Mesodermal cell (in vitro differentiated cells): ENCODE data around the gene ZCWPW1.
"Not testable (repeated sequence)": the region's sequence is repeated elsewhere in the genome, so short reads cannot be mapped to it uniquely, and the experiment has no call there.

ENCODE experiments used
- H3K27ac ChIP-seq: 2 replicates; pipeline ENCODE4 v1.7.0; 2013; ENCODE audit warnings: mild to moderate bottlenecking, low read depth, low read length, moderate library complexity; ENCODE audit not compliant: severe bottlenecking
- H3K36me3 ChIP-seq: 2 replicates; pipeline ENCODE4 v1.7.1; 2013; ENCODE audit warnings: mild to moderate bottlenecking, low read length, moderate library complexity; ENCODE audit not compliant: control insufficient read depth, insufficient read depth
- H3K4me1 ChIP-seq: one replicate; pipeline ENCODE4 v1.7.1; 2013; ENCODE audit warnings: mild to moderate bottlenecking, low read length; ENCODE audit not compliant: insufficient read depth, control insufficient read depth, poor library complexity, severe bottlenecking
- H3K4me3 ChIP-seq: 2 replicates; pipeline ENCODE4 v1.7.0; 2013; ENCODE audit warnings: low read length, control low read depth, mild to moderate bottlenecking; ENCODE audit not compliant: insufficient read depth, poor library complexity, severe bottlenecking; ENCODE audit errors: extremely low read depth
- H3K9me3 ChIP-seq: 2 replicates; pipeline ENCODE4 v1.7.1; 2013; ENCODE audit warnings: mild to moderate bottlenecking, low read length, moderate library complexity; ENCODE audit not compliant: control insufficient read depth
- WGBS, 2 experiments: methylation state at CpG; one replicate each; pipeline ENCODE4 v1.1.5; 2013; ENCODE audit warnings: missing lambda C conversion rate in 2 of 2; ENCODE audit not compliant: insufficient coverage in 2 of 2; 5-methylcytosine and 5-hydroxymethylcytosine counted together

The ZCWPW1 gene

DNA sequence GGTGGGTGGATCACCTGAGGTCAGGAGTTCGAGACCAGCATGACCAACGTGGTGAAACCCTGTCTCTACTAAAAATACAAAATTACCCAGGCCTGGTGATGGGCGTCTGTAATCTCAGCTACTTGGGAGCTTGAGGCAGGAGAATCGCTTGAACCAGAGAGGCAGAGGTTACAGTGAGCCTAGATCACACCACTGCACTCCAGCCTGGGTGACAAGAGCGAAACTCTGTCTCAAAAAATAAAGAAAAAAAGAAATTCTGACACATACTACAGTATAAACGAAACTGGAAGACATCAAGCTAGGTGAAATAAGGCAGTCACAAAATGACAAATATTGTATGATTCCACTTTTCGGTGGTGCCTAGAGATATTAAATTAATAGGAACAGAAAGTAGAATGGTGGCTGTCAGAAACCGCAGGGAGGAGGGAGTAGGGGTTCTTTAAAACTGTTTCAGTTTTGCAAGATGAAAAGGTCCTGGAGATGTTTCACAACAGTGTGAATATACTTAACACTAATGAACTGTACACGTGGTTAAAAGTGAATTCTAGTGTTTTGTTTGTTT is 32.0 kb downstream of the ZCWPW1 start:
- 90 to 97% methylated on average over 4 to 6 of the region's 9 CpGs for WGBS, 2 experiments

DNA sequence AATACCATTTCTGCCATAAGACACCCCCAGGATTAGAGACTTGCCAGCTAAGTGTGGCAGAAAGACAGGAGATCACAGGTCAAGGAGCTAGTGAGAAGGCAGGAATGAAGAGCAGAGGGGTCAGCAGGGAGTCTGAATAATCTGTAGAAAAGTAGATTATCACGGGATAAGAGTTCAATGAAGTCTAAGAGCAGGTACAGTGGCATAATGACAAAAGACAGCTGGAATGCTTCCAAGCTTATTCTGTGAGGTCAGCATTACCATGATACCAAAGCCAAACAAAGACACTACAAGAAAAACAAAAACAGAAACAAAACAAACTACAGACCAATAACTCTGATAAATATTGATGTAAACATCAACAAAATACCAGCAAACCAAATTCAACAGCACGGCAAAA is 34.4 kb downstream of the ZCWPW1 start:
- Histone ChIP-seq H3K27ac (no peak overlapping the region), H3K4me3 (no peak overlapping the region), H3K4me1 (no peaks in the 10 kb centered on the region), H3K9me3 (no peaks in the 10 kb centered on the region), H3K36me3 (no peaks in the 10 kb centered on the region)
- WGBS, 2 experiments: 88% methylated on average over 1 of the region's 2 CpGs; no CpG with 5 or more reads in 1 of the 2 experiments

More for the DNA sequence above, 32.0 kb downstream of the ZCWPW1 start:
- H3K36me3 ChIP-seq: no peaks in the 10 kb centered on the region
- no peaks in the 10 kb centered on the region for H3K4me1 ChIP-seq
- H3K4me3 ChIP-seq: no peak overlapping the region
- no peak overlapping the region for H3K27ac ChIP-seq
- H3K9me3 ChIP-seq: no peaks in the 10 kb centered on the region

DNA sequence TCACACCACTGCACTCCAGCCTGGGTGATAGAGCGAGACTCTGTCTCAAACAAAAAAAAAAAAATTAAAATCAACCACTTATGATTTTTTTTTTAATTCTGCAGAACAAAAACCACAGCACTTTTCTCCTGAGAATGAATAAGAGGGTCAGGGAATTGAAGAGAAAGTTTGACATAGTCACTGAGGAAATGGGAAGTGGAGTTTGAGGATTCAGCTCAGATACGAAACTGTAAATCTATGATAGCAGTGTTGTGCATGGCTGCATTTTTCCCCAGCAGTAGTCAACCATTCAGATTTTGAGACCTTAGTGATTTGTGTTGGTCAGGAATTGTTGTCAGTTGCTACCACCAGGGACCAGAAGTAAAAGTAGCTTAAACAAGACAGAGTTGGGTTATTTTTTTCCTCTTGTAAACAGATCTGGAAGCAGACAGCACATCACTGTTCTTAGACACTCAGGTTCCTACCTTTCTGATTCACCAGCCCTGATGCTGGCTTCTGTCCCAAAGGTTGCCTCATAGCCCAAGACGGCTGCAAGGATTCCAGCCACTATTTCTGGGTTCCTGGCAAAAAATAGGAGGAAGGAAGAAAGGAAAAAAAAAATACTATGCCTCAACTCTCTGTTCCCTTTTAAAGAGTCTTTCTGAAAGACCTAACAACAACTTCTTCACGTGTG is 35.1 kb downstream of the ZCWPW1 start:
- no peaks in the 10 kb centered on the region for H3K36me3 ChIP-seq
- no peak overlapping the region for H3K27ac ChIP-seq
- H3K9me3 ChIP-seq: no peaks in the 10 kb centered on the region
- 75 to 100% methylated on average over 1 of the region's 4 CpGs for WGBS, 2 experiments
- H3K4me1 ChIP-seq: no peaks in the 10 kb centered on the region
- H3K4me3 ChIP-seq: no peak overlapping the region

DNA sequence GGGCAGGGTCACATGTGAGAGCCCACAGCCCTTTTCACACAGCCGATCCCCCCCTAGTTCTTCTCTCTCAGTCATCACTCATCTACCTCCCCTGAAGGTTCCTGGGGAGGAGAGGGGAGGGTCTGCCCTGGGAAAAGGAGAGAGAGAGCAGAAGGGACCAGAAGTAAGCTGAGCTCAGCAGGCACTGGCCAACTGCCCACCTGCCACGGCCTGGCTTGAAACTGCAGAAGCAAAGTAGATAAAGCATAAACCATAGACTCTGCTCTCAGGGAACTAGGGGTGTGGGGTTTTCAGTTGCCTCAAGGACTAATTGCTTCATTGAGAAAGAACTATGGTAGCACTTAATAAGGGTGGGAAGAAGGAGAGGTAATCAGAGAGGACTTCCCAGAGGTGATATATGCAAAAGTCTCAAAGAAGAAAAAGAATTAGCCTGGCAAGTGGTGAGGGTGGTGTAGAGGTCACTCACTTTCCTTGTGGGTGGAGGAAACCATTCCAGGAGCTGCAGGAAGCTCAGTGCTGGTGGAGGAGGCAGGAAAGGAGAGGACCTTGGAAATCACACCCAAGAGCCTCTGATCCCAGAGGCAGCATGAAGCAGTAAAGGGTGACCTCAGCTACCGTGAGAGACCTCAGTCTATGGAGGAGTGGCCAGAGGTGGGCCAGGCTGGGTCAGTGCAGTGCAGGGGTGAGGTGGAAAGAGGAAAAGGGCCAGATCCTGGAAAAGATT is 38.1 kb downstream of the ZCWPW1 start:
- Histone ChIP-seq H3K27ac (no peak overlapping the region), H3K9me3 (no peaks in the 10 kb centered on the region), H3K4me3 (no peak overlapping the region), H3K4me1 (no peaks in the 10 kb centered on the region), H3K36me3 (no peaks in the 10 kb centered on the region)
- WGBS, 2 experiments: 80 to 81% methylated on average over 1 to 2 of the region's 3 CpGs

DNA sequence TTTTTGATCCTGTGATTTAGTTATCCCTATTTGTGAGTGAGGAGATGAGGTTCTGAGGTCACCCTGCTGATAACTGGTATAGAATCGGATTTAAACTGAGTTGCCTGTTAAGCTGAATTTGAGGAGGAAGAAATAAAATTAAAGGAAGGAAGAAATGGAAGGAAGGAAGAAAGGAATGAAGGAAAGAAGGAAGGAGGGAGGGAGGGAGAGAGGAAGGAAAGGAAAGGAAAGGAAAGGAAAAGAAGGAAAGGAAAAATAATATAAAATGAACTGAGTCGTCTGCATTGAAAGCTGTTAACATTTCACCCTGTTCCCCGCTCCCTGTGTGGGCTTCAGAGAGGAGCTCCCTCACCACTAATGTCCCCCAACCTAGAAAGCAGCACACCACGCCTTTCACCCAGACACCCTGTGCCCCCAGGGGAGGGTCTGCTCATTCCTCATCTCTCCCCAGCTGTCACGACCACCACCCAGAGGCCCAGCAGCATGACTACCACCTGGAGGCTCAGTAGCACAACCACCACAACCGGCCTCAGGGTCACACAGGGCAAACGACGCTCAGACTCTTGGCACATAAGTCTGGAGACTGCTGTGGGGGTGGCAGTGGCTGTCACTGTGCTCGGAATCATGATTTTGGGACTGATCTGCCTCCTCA is 38.9 kb downstream of the ZCWPW1 start:
- H3K4me1 ChIP-seq: no peaks in the 10 kb centered on the region
- H3K27ac ChIP-seq: no peak overlapping the region
- no peaks in the 10 kb centered on the region for H3K9me3 ChIP-seq
- no peak overlapping the region for H3K4me3 ChIP-seq
- WGBS, 2 experiments: 71 to 89% methylated on average over 6 to 8 of the region's 9 CpGs
- no peaks in the 10 kb centered on the region for H3K36me3 ChIP-seq

DNA sequence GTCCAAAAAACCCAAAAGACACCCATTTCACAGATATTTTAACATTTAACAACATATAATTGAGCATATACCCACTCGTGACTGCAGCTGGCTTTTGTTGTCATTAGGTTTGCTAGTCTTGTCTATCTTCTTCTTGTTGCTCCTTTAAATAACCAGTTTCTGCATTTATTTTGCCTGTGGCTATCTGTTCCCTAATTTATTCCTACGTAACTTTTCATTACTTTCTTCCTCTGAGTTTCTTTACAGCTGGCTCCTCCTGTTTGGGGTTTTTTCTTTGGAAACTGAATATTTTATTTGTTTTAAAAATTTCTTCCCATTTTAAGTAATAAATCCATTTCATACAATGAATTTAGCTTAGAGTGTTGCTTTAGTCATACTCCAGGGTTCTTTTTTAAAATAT is 40.8 kb downstream of the ZCWPW1 start:
- H3K9me3 ChIP-seq: no peaks in the 10 kb centered on the region
- no peaks in the 10 kb centered on the region for H3K36me3 ChIP-seq
- WGBS, 2 experiments: 83 to 100% methylated on average over 1 of the region's 2 CpGs
- H3K4me3 ChIP-seq: no peak overlapping the region
- H3K4me1 ChIP-seq: no peaks in the 10 kb centered on the region
- no peak overlapping the region for H3K27ac ChIP-seq

DNA sequence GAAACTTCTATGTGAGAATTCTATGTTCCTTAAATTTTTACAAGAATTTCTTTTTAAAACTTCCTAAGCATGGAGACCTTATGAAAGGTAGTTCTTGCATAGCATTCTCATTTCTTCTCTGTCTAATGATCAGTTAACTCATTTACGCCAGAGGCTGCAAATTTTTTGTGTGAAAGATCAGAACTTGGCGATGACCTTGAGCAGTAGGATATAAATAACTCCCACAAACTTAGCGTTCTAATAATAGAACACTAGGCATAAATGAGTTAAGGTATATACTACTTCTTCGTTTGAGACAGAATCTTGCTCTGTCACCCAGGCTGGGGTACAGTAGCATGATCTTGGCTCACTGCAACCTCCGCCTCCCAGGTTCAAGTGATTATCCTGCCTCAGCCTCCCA is 41.6 kb downstream of the ZCWPW1 start:
- Histone ChIP-seq H3K4me3 (no peak overlapping the region), H3K36me3 (no peaks in the 10 kb centered on the region), H3K4me1 (no peaks in the 10 kb centered on the region), H3K27ac (no peak overlapping the region), H3K9me3 (no peaks in the 10 kb centered on the region)
- 83 to 100% methylated on average over 1 to 2 of the region's 5 CpGs for WGBS, 2 experiments

DNA sequence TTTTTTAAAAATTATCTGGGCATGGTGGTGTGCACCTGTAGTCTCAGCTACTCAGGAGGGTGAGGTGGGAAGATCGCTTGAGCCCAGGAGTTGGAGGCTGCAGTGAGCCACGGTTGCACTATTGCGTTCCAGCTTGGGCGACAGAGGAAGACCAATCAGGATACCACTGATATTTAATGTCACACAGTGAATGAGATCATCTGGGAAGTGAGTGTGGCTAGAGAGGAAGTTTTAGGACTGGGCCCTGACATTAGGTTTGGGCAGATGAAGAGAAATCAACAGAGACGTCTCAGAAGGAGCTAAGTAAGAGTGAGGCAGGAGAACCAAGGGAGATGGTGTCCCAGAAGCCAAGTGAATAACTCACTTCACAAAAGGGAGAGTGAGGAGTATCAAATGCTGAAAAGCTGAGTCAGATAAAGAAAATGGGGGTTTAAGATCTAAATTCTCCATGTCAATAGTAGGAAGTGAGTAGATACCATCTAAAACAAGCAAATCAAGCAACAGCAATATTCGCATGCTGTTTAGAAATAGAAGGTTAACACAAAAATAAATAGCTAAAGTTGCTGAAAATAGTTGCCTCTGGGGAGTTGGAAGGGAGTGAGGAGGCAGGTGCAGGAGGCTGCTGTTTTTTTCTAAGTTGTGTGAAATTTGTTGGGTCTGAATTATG is 43.7 kb downstream of the ZCWPW1 start:
- WGBS, 2 experiments: 92 to 94% methylated on average over 5 to 6 of the region's 6 CpGs
- Histone ChIP-seq H3K9me3 (no peaks in the 10 kb centered on the region), H3K4me1 (no peaks in the 10 kb centered on the region), H3K4me3 (no peak overlapping the region), H3K27ac (no peak overlapping the region), H3K36me3 (no peaks in the 10 kb centered on the region)

DNA sequence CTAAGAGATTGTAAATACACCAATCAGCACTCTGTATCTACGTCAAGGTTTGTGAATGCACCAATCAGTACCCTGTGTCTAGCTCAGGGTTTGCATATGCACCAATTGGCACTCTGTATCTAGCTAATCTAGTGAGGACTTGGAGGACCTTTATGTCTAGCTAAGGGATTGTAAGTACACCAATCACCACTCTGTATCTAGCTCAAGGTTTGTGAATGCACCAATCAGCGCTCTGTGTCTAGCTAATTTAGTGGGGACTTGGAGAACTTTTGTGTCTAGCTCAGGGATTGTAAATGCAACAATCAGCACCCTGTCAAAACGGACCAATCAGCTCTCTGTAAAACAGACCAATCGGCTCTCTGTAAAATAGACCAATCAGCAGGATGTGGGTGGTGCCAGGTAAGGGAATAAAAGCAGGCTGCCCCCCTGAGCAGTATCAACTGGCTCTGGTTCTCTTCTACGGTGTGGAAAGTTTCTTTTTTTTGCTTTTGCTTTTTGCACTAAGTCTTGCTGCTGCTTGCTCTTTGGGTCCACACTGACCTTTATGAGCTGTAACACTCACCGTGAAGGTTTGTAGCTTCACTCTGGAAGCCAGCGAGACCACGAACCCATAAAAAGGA is 46.2 kb downstream of the ZCWPW1 start:
- not testable (repeated sequence) for H3K4me3 ChIP-seq, H3K9me3 ChIP-seq, H3K4me1 ChIP-seq, H3K36me3 ChIP-seq, H3K27ac ChIP-seq
- 92 to 96% methylated on average over 3 to 7 of the region's 8 CpGs for WGBS, 2 experiments

DNA sequence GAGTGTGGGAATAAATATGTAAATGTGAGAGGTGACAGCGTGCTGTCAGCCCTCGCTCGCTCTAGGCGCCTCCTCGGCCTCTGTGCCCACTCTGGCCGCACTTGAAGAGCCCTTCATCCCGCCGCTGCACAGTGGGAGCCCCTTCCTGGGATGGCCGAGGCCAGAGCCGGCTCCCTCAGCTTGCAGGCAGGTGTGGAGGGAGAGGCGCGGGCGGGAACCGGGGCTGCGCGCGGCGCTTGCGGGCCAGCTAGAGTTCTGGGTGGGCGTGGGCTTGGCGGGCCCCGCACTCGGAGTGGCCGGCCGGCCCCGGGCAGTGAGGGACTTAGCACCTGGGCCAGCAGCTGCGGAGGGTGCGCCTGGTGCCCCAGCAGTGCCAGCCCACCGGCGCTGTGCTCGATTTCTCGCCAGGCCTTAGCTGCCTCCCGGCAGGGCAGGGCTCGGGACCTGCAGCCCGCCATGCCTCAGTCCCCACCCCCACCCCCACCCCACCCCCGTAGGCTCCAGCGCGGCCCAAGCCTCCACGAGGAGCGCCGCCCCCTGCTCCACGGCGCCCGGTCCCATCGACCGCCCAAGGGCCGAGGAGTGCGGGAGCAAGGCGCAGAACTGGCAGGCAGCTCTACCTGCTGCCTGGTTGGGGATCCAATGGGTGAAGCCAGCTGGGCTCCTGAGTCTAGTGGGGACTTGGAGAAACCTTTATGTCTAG is 46.8 kb downstream of the ZCWPW1 start:
- not testable (repeated sequence) for H3K9me3 ChIP-seq, H3K4me1 ChIP-seq, H3K4me3 ChIP-seq, H3K36me3 ChIP-seq, H3K27ac ChIP-seq
- WGBS, 2 experiments: 93 to 96% methylated on average over 23 to 44 of the region's 49 CpGs
